AG20443 (cell line): ENCODE data around the gene AHNAK.
"Not testable (repeated sequence)": the region's sequence is repeated elsewhere in the genome, so short reads cannot be mapped to it uniquely, and the experiment has no call there.

Experiments
- DNase-seq: peaks from one replicate; pipeline ENCODE4 v3.0.0; 2012; ENCODE audit warnings: low spot score, mixed read lengths

Gene AHNAK

GRCh38 chr11:62572431-62572830 lies 25.8 kb upstream of the AHNAK start:
- DNase-seq, result no peak

- DNase-seq, result not testable (repeated sequence)
Observed at GRCh38 chr11:62571493-62571892, 24.9 kb upstream of the AHNAK start.

GRCh38 chr11:62570903-62571302 lies 24.3 kb upstream of the AHNAK start:
- DNase-seq, result not testable (repeated sequence)

- no peak for DNase-seq
Observed at GRCh38 chr11:62569611-62570010, 23.0 kb upstream of the AHNAK start.

GRCh38 chr11:62567018-62567633 lies 20.5 kb upstream of the AHNAK start:
- DNase-seq, result no peak

- DNase-seq, result no peak
Observed at GRCh38 chr11:62566247-62566646, 19.6 kb upstream of the AHNAK start.

- no peak for DNase-seq
Observed at GRCh38 chr11:62565100-62565802, 18.6 kb upstream of the AHNAK start.

GRCh38 chr11:62561677-62562230 lies 15.1 kb upstream of the AHNAK start:
- DNase-seq, result not testable (repeated sequence)

GRCh38 chr11:62560566-62561103 lies 14.0 kb upstream of the AHNAK start:
- peak; percentile 91 for DNase-seq

- DNase-seq, result not testable (repeated sequence)
Observed at GRCh38 chr11:62559626-62560025, 13.0 kb upstream of the AHNAK start.

GRCh38 chr11:62559204-62559603 lies 12.6 kb upstream of the AHNAK start:
- DNase-seq, result no peak

GRCh38 chr11:62558669-62559068 lies 12.1 kb upstream of the AHNAK start:
- no peak for DNase-seq

- no peak for DNase-seq
Observed at GRCh38 chr11:62556875-62557631, 10.4 kb upstream of the AHNAK start.

GRCh38 chr11:62556108-62556874 lies 9.7 kb upstream of the AHNAK start:
- peak; percentile 96 for DNase-seq

- DNase-seq, result no peak
Observed at GRCh38 chr11:62555464-62556107, 9.0 kb upstream of the AHNAK start.

- DNase-seq, result no peak
Observed at GRCh38 chr11:62554387-62555167, 8.0 kb upstream of the AHNAK start.

- DNase-seq, result peak; percentile 53
Observed at GRCh38 chr11:62553839-62554361, 7.3 kb upstream of the AHNAK start.

- DNase-seq, result peak; percentile 86
Observed at GRCh38 chr11:62553080-62553838, 6.7 kb upstream of the AHNAK start.

GRCh38 chr11:62552485-62553079 lies 6.0 kb upstream of the AHNAK start:
- DNase-seq, result no peak
